Large intestine (tissue), 3 donors: ENCODE data around the gene IL4R. TPM values are rescaled to one million over a fixed set of nuclear protein-coding genes. Genes with fewer than 3 reads are reported as not detected.
A peak's percentile ranks its signal among the peaks of the same experiment; 100 is the strongest.

ENCODE experiments used
- DNase-seq, 2 donors: peaks; one replicate each; pipeline versions ENCODE4 v3.0.0 to v3.0.0-alpha.2; 2013
- H3K27ac ChIP-seq: one replicate; pipeline ENCODE4 v1.5.1; 2013; ENCODE audit warnings: low read length
- H3K27me3 ChIP-seq: 2 replicates; pipeline ENCODE4 v1.6.1; 2013; ENCODE audit warnings: low read length; ENCODE audit not compliant: control insufficient read depth, insufficient read depth
- H3K36me3 ChIP-seq: 2 replicates; pipeline ENCODE4 v1.6.1; 2013; ENCODE audit warnings: low read length; ENCODE audit not compliant: control insufficient read depth, insufficient read depth
- H3K4me1 ChIP-seq: one replicate; pipeline ENCODE4 v1.6.1; 2013; ENCODE audit warnings: low read length; ENCODE audit not compliant: control insufficient read depth, insufficient read depth
- H3K4me3 ChIP-seq: one replicate; pipeline ENCODE4 v1.5.1; 2013; ENCODE audit warnings: low read length
- H3K9me3 ChIP-seq: one replicate; pipeline ENCODE4 v1.6.1; 2013; ENCODE audit warnings: mild to moderate bottlenecking, low read depth, low read length, moderate library complexity; ENCODE audit not compliant: control insufficient read depth
- WGBS: methylation state at CpG from one replicate; pipeline ENCODE4 v1.1.5; 2013; ENCODE audit warnings: low lambda C conversion rate; ENCODE audit not compliant: insufficient coverage; 5-methylcytosine and 5-hydroxymethylcytosine counted together
- polyA plus RNA-seq: library from polyadenylated mRNA; unstranded; fragments of 120-200 nt; gene quantifications from one replicate; pipeline ENCODE4 v1.2.1, GENCODE V29; 2013

Gene IL4R
- polyA plus RNA-seq, 1 donor: 50.6 TPM

DNA sequence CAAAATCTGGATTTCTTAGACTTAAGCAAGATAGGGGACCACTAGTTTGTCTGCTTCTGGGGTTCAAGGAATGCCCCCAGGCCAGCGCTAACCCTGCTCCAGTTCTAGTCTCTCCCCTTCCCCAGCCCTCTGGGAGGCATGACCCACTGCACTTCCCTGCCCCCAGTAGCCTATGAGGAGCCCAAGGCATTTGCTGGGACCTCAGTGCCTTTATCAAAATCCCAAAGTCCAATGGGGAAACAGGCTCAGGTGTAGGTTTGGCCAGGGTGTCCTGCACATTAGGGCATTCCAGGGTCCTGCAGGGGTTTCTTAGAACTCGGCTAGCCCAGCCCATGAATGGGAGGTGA lies 1.2 kb downstream of the IL4R start:
- peaks cover 3% of the 10 kb centered on the region for H3K36me3 ChIP-seq
- H3K4me1 ChIP-seq: peaks cover 43% of the 10 kb centered on the region
- H3K4me3 ChIP-seq: peak overlapping the region; percentile 77
- WGBS: no CpG with 5 or more reads among the region's 2 CpGs
- no peak for DNase-seq
- peak overlapping the region; percentile 67 for H3K27ac ChIP-seq
- no peaks in the 10 kb centered on the region for H3K27me3 ChIP-seq
- no peaks in the 10 kb centered on the region for H3K9me3 ChIP-seq

DNA sequence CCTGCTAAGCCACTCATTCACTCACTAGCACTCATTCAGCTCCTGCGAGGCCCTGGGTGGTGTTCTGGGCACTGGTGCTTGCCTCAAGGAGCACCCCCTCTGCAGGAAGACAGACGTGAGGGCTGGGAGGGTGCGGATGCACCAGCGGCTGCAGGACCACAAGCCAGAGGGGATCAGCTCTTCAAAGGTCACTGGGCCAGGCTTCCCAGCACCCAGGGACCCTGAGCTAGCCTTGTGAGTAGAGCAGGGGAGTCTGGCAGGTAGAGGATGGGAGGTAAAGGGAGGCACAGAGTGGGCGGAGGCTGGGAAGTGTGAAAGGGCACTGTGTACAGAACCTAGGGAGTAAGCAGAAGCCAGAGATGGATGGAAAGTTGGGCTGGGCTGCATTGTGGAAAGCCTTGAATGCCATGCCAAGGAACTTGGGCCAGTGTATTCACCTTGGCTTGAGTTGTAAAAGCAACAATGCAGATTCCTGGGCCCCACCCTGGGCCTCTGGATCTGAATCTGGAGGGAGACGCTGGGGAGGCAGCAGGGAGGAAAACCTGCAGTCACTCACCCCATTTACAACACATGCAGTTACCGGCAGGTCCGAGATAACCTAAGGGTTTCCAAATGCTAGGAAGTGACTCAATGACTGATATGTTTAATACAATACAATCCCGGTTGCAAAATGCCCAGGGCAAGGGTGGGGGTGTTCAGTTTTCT lies 1.7 kb downstream of the IL4R start:
- peak; percentile 78 to 84 for DNase-seq
- Histone ChIP-seq H3K27me3 (no peaks in the 10 kb centered on the region), H3K27ac (peak overlapping the region; percentile 67), H3K4me1 (peaks cover 43% of the 10 kb centered on the region), H3K36me3 (peaks cover 3% of the 10 kb centered on the region), H3K4me3 (peak overlapping the region; percentile 77), H3K9me3 (no peaks in the 10 kb centered on the region)
- 100% methylated on average over 1 of the region's 9 CpGs for WGBS

DNA sequence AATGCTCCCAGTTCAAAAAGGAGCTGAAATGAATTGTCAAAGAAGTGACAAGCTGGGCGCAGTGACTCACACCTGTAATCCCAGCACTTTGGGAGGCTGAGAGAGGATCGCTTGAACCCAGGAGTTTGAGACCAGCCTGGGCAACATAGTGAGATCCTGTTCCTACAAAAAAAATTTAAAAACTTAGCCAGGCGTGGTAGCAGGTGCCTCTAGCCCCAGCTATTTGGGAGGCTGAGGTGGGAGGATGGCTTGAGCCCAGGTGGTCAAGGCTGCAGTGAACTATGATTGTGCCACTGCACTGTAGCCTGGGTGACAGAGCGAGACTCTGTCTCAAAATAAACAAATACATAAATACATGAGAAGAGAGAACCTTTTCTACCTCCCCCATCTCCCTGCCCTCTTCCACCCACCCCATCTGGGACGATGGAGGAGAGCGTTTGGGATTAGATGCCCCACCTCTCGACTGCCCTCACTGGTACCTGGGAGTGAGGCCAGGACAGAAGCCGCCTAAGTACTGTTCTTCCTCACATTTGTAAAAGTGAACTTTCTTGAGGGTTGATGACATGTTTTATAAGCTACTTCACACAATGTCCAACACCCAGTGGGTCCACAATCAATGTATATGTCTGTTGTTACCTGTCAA lies 2.4 kb downstream of the IL4R start:
- peak overlapping the region; percentile 37 for H3K27ac ChIP-seq
- H3K27me3 ChIP-seq: no peaks in the 10 kb centered on the region
- no peak overlapping the region for H3K4me3 ChIP-seq
- no peak for DNase-seq
- peaks cover 42% of the 10 kb centered on the region for H3K4me1 ChIP-seq
- H3K36me3 ChIP-seq: peaks cover 3% of the 10 kb centered on the region
- no peaks in the 10 kb centered on the region for H3K9me3 ChIP-seq
- no CpG with 5 or more reads among the region's 8 CpGs for whole genome bisulfite sequencing

GRCh38 chr16:27317320-27317719 lies 3.5 kb downstream of the IL4R start:
- Histone ChIP-seq H3K4me1 (peaks cover 37% of the 10 kb centered on the region), H3K9me3 (no peaks in the 10 kb centered on the region), H3K4me3 (no peak overlapping the region), H3K27me3 (no peaks in the 10 kb centered on the region), H3K27ac (no peak overlapping the region), H3K36me3 (peaks cover 3% of the 10 kb centered on the region)
- no peak for DNase-seq
- no CpG with 5 or more reads among the region's 7 CpGs for WGBS

GRCh38 chr16:27317738-27318391 lies 4.1 kb downstream of the IL4R start:
- peaks cover 3% of the 10 kb centered on the region for H3K36me3 ChIP-seq
- no peak for DNase-seq
- H3K9me3 ChIP-seq: no peaks in the 10 kb centered on the region
- H3K4me3 ChIP-seq: no peak overlapping the region
- H3K27me3 ChIP-seq: no peaks in the 10 kb centered on the region
- 93% methylated on average over 4 of the region's 10 CpGs for WGBS
- peak overlapping the region; percentile 18 for H3K27ac ChIP-seq
- H3K4me1 ChIP-seq: peaks cover 37% of the 10 kb centered on the region

DNA sequence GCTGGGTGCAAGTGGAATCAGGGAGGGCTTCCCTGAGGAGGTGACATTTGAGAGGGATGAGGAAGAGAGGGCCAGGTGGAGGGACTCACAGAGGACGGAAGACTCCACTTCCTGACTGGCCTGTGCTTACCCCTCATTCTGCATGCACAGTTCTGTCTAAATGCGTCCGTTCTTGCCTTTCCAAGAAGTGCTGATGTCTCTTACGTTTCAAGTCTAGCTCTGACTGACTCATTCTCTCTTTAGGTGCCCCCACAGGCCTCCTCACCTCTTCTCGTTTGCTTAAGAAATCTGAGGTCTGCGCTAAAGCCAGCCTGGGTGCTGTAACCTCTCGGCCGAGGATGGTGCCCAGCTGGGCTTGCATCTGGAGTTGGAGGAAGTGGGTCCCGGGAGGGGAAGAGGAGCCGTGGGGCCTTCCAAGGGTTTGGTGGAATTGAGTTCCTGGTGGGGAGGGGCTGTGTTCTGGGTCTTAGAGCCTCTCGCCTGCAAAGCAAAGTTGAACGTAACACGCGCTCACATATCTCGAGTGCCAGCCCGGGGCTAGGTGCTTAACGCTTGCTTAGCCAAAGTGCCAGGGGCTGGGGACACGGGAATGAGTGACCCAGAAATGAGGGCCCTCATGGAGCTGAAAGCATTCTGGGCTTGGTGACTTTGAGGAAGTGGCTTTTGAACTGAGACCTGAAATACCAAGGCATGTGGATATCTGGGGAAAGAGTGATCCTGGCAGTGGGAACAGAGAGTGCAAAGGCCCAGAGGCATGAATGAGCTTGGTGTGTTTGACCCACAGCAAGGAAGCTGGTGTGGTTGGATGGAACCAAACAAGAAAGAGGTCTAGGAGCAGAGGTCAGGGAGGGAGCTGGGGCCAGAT lies 4.8 kb downstream of the IL4R start:
- peaks cover 42% of the 10 kb centered on the region for H3K4me1 ChIP-seq

DNA sequence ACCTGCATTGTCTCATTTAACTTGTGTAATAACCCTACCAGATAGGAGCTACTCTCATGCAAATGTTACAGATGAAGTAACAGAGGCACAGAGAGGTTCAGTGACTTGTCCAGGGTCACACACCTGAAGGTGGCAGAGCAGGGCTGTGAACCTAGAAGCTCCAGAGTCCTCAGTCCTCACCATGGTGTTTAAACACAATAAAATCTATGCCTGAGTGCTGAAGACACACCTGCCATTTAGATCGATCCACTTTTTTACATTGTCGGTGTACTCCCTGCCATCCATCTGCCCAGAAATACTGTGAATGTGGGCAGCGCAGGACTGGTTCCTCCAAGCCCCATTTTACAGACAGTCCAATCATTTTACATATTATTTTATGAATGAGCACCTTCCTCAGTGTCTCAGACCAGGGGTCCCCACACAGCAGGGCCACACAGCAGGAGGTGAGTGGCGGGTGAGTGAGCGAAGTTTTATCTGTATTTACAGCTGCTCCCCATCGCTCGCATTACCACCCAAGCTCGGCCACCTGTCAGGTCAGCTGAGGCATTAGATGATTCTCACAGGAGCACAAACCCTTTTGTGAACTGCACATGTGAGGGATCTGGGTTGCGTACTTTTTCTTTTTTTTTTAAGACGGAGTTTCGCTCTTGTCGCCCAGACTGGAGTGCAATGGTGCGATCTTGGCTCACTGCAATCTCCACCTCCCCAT lies 5.6 kb downstream of the IL4R start:
- Histone ChIP-seq H3K36me3 (peaks cover 3% of the 10 kb centered on the region), H3K4me3 (no peak overlapping the region), H3K4me1 (peaks cover 49% of the 10 kb centered on the region), H3K27me3 (no peaks in the 10 kb centered on the region), H3K27ac (no peak overlapping the region), H3K9me3 (no peaks in the 10 kb centered on the region)
- WGBS: 92% methylated on average over 5 of the region's 13 CpGs
- no peak for DNase-seq

More for the DNA sequence above, 4.8 kb downstream of the IL4R start:
- no peaks in the 10 kb centered on the region for H3K27me3 ChIP-seq
- peaks cover 3% of the 10 kb centered on the region for H3K36me3 ChIP-seq
- no peak overlapping the region for H3K4me3 ChIP-seq
- WGBS: no CpG with 5 or more reads among the region's 18 CpGs
- DNase-seq: no peak
- H3K27ac ChIP-seq: peak overlapping the region; percentile 18
- no peaks in the 10 kb centered on the region for H3K9me3 ChIP-seq

- DNase-seq: no peak
- Histone ChIP-seq H3K36me3 (peaks cover 3% of the 10 kb centered on the region), H3K9me3 (no peaks in the 10 kb centered on the region), H3K27ac (no peak overlapping the region), H3K4me3 (no peak overlapping the region), H3K4me1 (peaks cover 51% of the 10 kb centered on the region), H3K27me3 (no peaks in the 10 kb centered on the region)
- no CpG with 5 or more reads among the region's 12 CpGs for WGBS
These were observed 6.7 kb downstream of the IL4R start for GRCh38 chr16:27320261-27321012.

GRCh38 chr16:27321013-27321915 lies 7.5 kb downstream of the IL4R start:
- peaks cover 52% of the 10 kb centered on the region for H3K4me1 ChIP-seq
- H3K27me3 ChIP-seq: no peaks in the 10 kb centered on the region
- peaks cover 3% of the 10 kb centered on the region for H3K36me3 ChIP-seq
- no peak overlapping the region for H3K4me3 ChIP-seq
- no CpG with 5 or more reads among the region's 7 CpGs for WGBS
- H3K27ac ChIP-seq: no peak overlapping the region
- H3K9me3 ChIP-seq: no peaks in the 10 kb centered on the region
- DNase-seq: no peak
